Heart right ventricle (tissue), 16 donors: Measurements from ENCODE around the gene OR2Z1. TPM values are rescaled to one million over a fixed set of nuclear protein-coding genes. Genes with fewer than 3 reads are reported as not detected.

Experiments used
- ATAC-seq, 8 donors: fragments of 200-7000 bp; cut with Tn5 transposase; one replicate each; pipeline ENCODE4 v1.9.1; 2020; ENCODE audit warnings: mild to moderate bottlenecking in 8 of 8, moderate library complexity in 8 of 8, moderate number of reproducible peaks in 1 of 8
- DNase-seq, 2 donors: peaks; one replicate each; pipeline ENCODE4 v3.0.0-alpha.2; 2020
- H3K27ac ChIP-seq, 10 donors: fragments of 200-600 bp; sonication (generic) in 2 of 10; one replicate each; pipeline versions ENCODE4 v1.5.0 to v1.8.0; 2020 to 2022; ENCODE audit warnings: mild to moderate bottlenecking in 3 of 10
- H3K27me3 ChIP-seq, 7 donors: fragments of 200-600 bp; one replicate each; pipeline ENCODE4 v1.8.0; 2021 to 2022; ENCODE audit warnings: mild to moderate bottlenecking in 2 of 7
- H3K36me3 ChIP-seq, 9 donors: fragments of 200-600 bp; sonication (generic) in 1 of 9; one replicate each; pipeline versions ENCODE4 v1.5.0 to v1.8.0; 2020 to 2022; ENCODE audit warnings: mild to moderate bottlenecking in 2 of 9
- H3K4me1 ChIP-seq, 9 donors: fragments of 200-600 bp; sonication (generic) in 1 of 9; one replicate each; pipeline versions ENCODE4 v1.5.0 to v1.8.0; 2020 to 2022; ENCODE audit warnings: mild to moderate bottlenecking in 4 of 9
- H3K4me3 ChIP-seq, 10 donors: fragments of 200-600 bp; sonication (generic) in 2 of 10; one replicate each; pipeline versions ENCODE4 v1.5.0 to v1.8.0; 2020 to 2022; ENCODE audit warnings: mild to moderate bottlenecking in 7 of 10, moderate library complexity in 2 of 10
- H3K9me3 ChIP-seq, 11 donors: fragments of 200-600 bp in 10 of 11; sonication (generic) in 2 of 11; one replicate each; pipeline versions ENCODE4 v1.5.0 to v1.8.0; 2013 to 2022; ENCODE audit warnings: mild to moderate bottlenecking in 2 of 11, control low read depth in 1 of 11, moderate library complexity in 1 of 11
- WGBS, 2 donors: extraction: QIAGEN DNeasy Blood & Tissue Kit; methylation state at CpG; one replicate each; pipeline ENCODE4 v1.1.7; 2013; ENCODE audit warnings: inconsistent platforms in 1 of 2; 5-methylcytosine and 5-hydroxymethylcytosine counted together
- intact Hi-C, 10 donors: fragments of 100-400 bp; cut with DNase I; formaldehyde crosslinking; loops; one replicate each; pipeline versions ENCODE4 v1.11.1 to v1.14.2; 2022
- polyA plus RNA-seq, 2 donors: library from polyadenylated mRNA; stranded (reverse); fragments of 200-250 nt; gene quantifications; one replicate each; pipeline ENCODE4 v1.2.3, GENCODE V29; 2013
- total RNA-seq, 10 donors: library from RNA; stranded (reverse); fragmentation: NEBNext Ultra II Directional in 3 of 10; extraction: Animal tissue kit (Norgen Biotek cat#: 25700) in 3 of 10; gene quantifications; one replicate each; pipeline versions ENCODE4 v1.2.1 to v1.2.4, GENCODE V29; 2021 to 2023
- TF ChIP-seq, protein P1 (sequence below), 9 donors: fragments of 200-600 bp; sonication (generic) in 2 of 9; IDR thresholded peaks; one replicate each; pipeline versions ENCODE4 v1.5.0 to v1.8.0; 2021 to 2022; ENCODE audit warnings: antibody characterized with exemption in 9 of 9, mild to moderate bottlenecking in 5 of 9, moderate library complexity in 1 of 9
- donor health status: Arrhythmogenic right ventricular cardiomyopathy.
- donor health status: ischemic (EF 13 %, LVEDD 7.1; RV severe dilation, severe dysfunction).
- donor health status: healthy with polysubstance abuse.
- donor health status: DM: no; HTN: yes; CAD: no.
- donor health status: DM: no; HTN: no; CAD: no.
- donor health status: ischemic (EF 25% LVEDD 6.9; RV normal size, moderate dysfunction).
- donor health status: ischemic (EF 25% LVEDD 5.7; RV mildly dilated, moderate dysfunction).
- donor health status: healthy.
- donor health status: DM: yes; HTN: yes; CAD: no.
- donor health status: Ischemic cardiomyopathy.
- donor health status: ischemic (EF 35%, LVEDD 5.7; RV mildly dilated, moderate dysfunction).
- donor health status: nonischemic (EF 11% LVEDD 7.7; RV severe dilation, severe dysfunction).
- donor health status: DM: yes; HTN: yes; CAD: no.
- donor health status: PGD.
- donor health status: ischemic (EF 29% LVEDD 5.4; RV normal size, mild dysfunction).
- donor health status: nonischemic (EF 23%, LVEDD 6.1; RV moderate dilation, normal function).

The OR2Z1 gene
- total and polyA plus RNA-seq, 12 donors, result not detected

DNA sequence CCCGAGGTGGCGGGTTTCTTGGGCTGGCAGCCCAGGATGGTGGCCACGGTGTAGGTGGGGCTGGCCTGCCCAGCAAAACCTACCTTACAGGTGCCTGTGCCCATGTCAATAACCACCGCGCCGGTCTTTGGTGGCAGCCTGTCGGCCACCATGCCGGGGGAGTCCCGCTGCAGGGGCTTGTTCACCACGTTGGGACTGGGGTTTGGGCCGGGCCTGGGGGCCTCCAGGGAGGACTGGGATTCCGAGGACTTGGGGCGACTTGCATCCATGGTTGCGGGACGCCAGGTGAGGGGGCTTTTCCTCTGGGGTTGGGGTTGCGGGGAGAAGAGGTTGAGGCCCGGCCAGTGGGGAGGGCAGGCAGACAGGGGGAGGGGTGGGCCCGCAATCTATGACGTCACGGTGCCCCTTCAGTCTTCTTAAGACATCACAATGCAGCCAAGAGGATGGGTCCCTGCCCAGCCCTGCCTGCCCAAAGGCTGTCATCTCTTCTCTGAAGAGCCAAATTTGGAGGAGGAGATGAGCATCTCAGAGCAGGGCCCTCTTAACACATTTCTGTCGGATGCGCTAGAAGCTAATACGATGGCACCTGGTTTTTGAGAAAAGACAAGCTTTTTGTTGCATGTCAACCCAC is 22.9 kb upstream of the OR2Z1 start, which contains the start of gene ACTL9:
TSS of gene ACTL9 (minus strand) at position 363 of the 631 bp plus-strand sequence. CDS start at position 269, 94 bp downstream.
- TF ChIP-seq, protein P1, sequence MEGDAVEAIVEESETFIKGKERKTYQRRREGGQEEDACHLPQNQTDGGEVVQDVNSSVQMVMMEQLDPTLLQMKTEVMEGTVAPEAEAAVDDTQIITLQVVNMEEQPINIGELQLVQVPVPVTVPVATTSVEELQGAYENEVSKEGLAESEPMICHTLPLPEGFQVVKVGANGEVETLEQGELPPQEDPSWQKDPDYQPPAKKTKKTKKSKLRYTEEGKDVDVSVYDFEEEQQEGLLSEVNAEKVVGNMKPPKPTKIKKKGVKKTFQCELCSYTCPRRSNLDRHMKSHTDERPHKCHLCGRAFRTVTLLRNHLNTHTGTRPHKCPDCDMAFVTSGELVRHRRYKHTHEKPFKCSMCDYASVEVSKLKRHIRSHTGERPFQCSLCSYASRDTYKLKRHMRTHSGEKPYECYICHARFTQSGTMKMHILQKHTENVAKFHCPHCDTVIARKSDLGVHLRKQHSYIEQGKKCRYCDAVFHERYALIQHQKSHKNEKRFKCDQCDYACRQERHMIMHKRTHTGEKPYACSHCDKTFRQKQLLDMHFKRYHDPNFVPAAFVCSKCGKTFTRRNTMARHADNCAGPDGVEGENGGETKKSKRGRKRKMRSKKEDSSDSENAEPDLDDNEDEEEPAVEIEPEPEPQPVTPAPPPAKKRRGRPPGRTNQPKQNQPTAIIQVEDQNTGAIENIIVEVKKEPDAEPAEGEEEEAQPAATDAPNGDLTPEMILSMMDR (IDR thresholded peaks at IDR 0.05), result peak in 1 of 9 donors; percentile 2
- DNase-seq, result no peak
- H3K27me3 ChIP-seq, result peaks cover 0 to 83% (median 45%) of the 10 kb centered on the region in 7 donors
- H3K9me3 ChIP-seq, result no peaks in the 10 kb centered on the region
- ATAC-seq, result no peak
- no peak within 1 kb of the TSS for H3K27ac ChIP-seq
- WGBS, 2 donors, result 50 to 63% methylated on average over 23 of the region's 23 CpGs
- H3K4me3 ChIP-seq, result no peak within 1 kb of the TSS
- intact Hi-C loops, result no loop called here
- H3K4me1 ChIP-seq, result no peaks in the 10 kb centered on the region
- no peaks in the 10 kb centered on the region for H3K36me3 ChIP-seq

DNA sequence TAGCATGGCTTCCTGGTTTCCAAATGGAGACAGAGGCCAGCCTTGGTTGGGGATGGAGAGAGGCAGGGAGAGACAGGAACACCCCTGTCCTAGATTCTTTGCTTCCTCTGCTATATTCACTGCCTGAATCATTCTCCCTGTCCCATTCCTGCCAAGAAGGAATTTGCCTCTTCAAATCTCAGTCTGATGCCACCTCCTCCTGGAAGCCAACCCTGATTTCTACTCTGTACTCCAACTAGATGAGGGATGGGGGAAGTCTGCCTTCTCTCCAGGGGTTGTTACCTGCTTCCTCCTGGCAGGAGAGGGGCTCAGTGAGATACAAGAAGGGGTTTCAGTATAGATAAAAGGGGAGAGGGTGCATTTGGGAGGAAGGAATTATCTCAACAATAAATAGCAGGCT is 21.5 kb upstream of the OR2Z1 start:
- no peak for ATAC-seq
- no peak overlapping the region for H3K4me3 ChIP-seq

DNA sequence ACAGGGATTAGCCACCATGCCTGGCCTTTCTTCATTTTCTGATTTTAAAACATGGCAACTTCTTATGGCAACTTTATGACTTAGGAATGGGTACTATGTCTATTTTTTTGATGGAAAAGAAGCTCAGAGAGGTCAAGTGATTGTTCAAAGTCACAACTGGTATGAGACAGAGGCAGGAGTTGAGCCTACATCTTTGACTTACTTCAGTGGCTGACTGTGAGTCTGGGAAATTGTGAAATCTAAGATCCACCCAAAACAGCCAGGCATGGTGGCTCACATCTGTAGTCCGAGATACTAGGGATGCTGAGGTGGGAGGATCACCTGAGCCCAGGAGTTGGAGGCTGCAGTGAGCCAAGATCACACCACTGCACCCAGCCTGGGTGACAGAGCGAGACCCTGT is 20.5 kb upstream of the OR2Z1 start:
- 72 to 79% methylated on average over 2 of the region's 2 CpGs for WGBS, 2 donors
- no peak for DNase-seq
- H3K36me3 ChIP-seq, result no peaks in the 10 kb centered on the region
- no peaks in the 10 kb centered on the region for H3K9me3 ChIP-seq
- H3K27ac ChIP-seq, result no peak overlapping the region
- H3K4me1 ChIP-seq, result no peaks in the 10 kb centered on the region
- TF ChIP-seq, protein P1 (IDR thresholded peaks at IDR 0.05), result no peak
- H3K27me3 ChIP-seq, result peaks cover 0 to 63% (median 41%) of the 10 kb centered on the region in 7 donors
- no peak overlapping the region for H3K4me3 ChIP-seq
- intact Hi-C loops, result no loop called here
- no peak for ATAC-seq

More for the DNA sequence above, 21.5 kb upstream of the OR2Z1 start:
- Histone ChIP-seq H3K36me3 (no peaks in the 10 kb centered on the region), H3K9me3 (no peaks in the 10 kb centered on the region), H3K27ac (no peak overlapping the region), H3K27me3 (peaks cover 0 to 72% (median 49%) of the 10 kb centered on the region in 7 donors), H3K4me1 (no peaks in the 10 kb centered on the region)
- TF ChIP-seq, protein P1 (IDR thresholded peaks at IDR 0.05), result no peak
- intact Hi-C loops, result no loop called here
- no peak for DNase-seq

DNA sequence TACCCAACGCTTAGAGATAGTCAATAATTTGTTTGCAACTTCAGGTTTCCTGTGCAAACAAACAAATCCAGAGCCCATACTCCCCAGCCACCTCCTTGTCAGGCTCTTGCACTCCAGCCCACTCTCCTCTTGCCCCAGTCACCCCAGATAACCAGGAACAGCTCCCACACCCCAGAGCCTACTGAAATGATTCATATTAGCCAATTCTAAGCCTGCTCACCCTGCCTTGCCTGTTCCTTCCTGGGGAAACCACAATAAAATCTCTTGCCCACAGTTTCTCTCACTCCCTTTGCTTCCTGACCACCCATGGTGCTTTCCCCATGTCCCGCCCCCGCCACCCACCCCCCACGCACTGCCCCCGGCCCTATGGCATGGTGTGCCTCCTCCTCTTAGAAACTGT is 19.1 kb upstream of the OR2Z1 start:
- no peak for DNase-seq
- Histone ChIP-seq H3K36me3 (no peaks in the 10 kb centered on the region), H3K9me3 (no peaks in the 10 kb centered on the region), H3K27me3 (peaks cover 0 to 52% (median 36%) of the 10 kb centered on the region in 7 donors), H3K4me1 (no peaks in the 10 kb centered on the region), H3K4me3 (no peak overlapping the region), H3K27ac (no peak overlapping the region)
- WGBS, 2 donors, result 34 to 42% methylated on average over 5 of the region's 5 CpGs
- TF ChIP-seq, protein P1 (IDR thresholded peaks at IDR 0.05), result no peak
- intact Hi-C loops, result no loop called here
- no peak for ATAC-seq
